HepG2 (cell line): Measurements from ENCODE around the gene HLF. TPM values are rescaled to one million over a fixed set of nuclear protein-coding genes. Genes with fewer than 3 reads are reported as not detected.
A peak's percentile ranks its signal among the peaks of the same experiment; 100 is the strongest.

Experiments used
- ATAC-seq: fragments of 200-7000 bp; cut with Tn5 transposase; 3 replicates; pipeline ENCODE4 v1.9.1; 2020; ENCODE audit warnings: mild to moderate bottlenecking, moderate library complexity
- BruUV-seq: library from RNA; stranded (reverse); fragments of 400-500 nt; replicated peaks from 2 replicates; lab custom pipeline; 2021; lab: Mats Ljungman, UMichigan
- CTCF ChIA-PET: fragments of 300-600 bp; formaldehyde crosslinking; extraction: SDS; loops from one replicate; lab custom pipeline; 2021; ENCODE audit warnings: low total read pairs, inconsistent platforms, low intra/inter-chr PET ratio; lab: Yijun Ruan, JAX
- POLR2A ChIA-PET: fragments of 350-600 bp; sonication (Branson Sonifier 250); formaldehyde crosslinking; loops from one replicate; lab custom pipeline; 2020; ENCODE audit warnings: antibody characterized with exemption, inconsistent platforms; lab: Yijun Ruan, JAX
- DNase-seq: peaks from one replicate; pipeline ENCODE4 v3.0.0-alpha.2; 2015; ENCODE audit warnings: low spot score
- FAIRE-seq: peaks from 3 replicates; lab custom pipeline; 2011; peaks lifted over from hg19 to GRCh38; lab: Jason Lieb, UNC
- H2AFZ ChIP-seq: one replicate; pipeline ENCODE4 v1.6.1; 2011; ENCODE audit warnings: low read length, inconsistent platforms
- H3K27ac ChIP-seq: fragments of 300-600 bp; 3 replicates; pipeline ENCODE4 v1.8.0; 2011; ENCODE audit warnings: mixed run types, mild to moderate bottlenecking, mixed read lengths, low read length, inconsistent platforms; ENCODE audit not compliant: insufficient read depth; ENCODE audit errors: extremely low read length
- H3K27me3 ChIP-seq, 2 experiments: fragments of 200-600 bp in 1 of 2; 2 replicates in 1 of 2; 3 replicates in 1 of 2; pipeline versions ENCODE4 v1.6.0 to v1.8.0; 2011; ENCODE audit warnings: low read length in 2 of 2, mild to moderate bottlenecking in 2 of 2, moderate library complexity in 2 of 2, inconsistent platforms in 1 of 2; ENCODE audit not compliant: insufficient read depth in 2 of 2, control insufficient read depth in 1 of 2
- H3K36me3 ChIP-seq, 2 experiments: fragments of 200-600 bp in 1 of 2; replicated peaks in 1 of 2; 2 replicates in 1 of 2; 3 replicates in 1 of 2; pipeline versions ENCODE4 v1.5.1 to v1.8.0; 2011; ENCODE audit warnings: low read length in 2 of 2, inconsistent platforms in 1 of 2; ENCODE audit not compliant: insufficient read depth in 2 of 2, control insufficient read depth in 1 of 2
- H3K4me1 ChIP-seq: 2 replicates; pipeline ENCODE4 v1.5.1; 2012; ENCODE audit warnings: low read length, inconsistent platforms; ENCODE audit not compliant: insufficient read depth
- H3K4me2 ChIP-seq: 2 replicates; pipeline ENCODE4 v1.6.0; 2011; ENCODE audit warnings: low read depth, low read length, inconsistent platforms
- H3K4me3 ChIP-seq, 3 experiments: fragments of 200-600 bp in 1 of 3; sonication (generic), shearing (Covaris generic) in 1 of 3; replicated peaks in 1 of 3; 2 replicates each; pipeline ENCODE4 v1.5.1; 2011 to 2016; ENCODE audit warnings: low read length in 3 of 3, inconsistent platforms in 2 of 3, low read depth in 2 of 3, mild to moderate bottlenecking in 2 of 3, control low read depth in 1 of 3, mixed read lengths in 1 of 3; ENCODE audit not compliant: insufficient read depth in 1 of 3
- H3K79me2 ChIP-seq: one replicate; pipeline ENCODE4 v1.6.1; 2011; ENCODE audit warnings: low read length, inconsistent platforms; ENCODE audit not compliant: insufficient read depth
- H3K9ac ChIP-seq: 2 replicates; pipeline ENCODE4 v1.6.0; 2011; ENCODE audit warnings: mild to moderate bottlenecking, low read depth, low read length, inconsistent platforms; ENCODE audit not compliant: insufficient read depth
- H3K9me3 ChIP-seq: 2 replicates; pipeline ENCODE4 v1.5.1; 2012; ENCODE audit warnings: mild to moderate bottlenecking, low read length
- H4K20me1 ChIP-seq: 2 replicates; pipeline ENCODE4 v1.6.0; 2011; ENCODE audit warnings: inconsistent platforms, mild to moderate bottlenecking, low read length, moderate library complexity; ENCODE audit not compliant: insufficient read depth
- AHR ChIP-seq: IDR thresholded peaks from 2 replicates; pipeline ENCODE4 v1.6.1; 2018; ENCODE audit warnings: missing genetic modification reagents, missing compliant biosample characterization
- BATF2 ChIP-seq: sonication (generic); formaldehyde crosslinking; IDR thresholded peaks from 2 replicates; pipeline ENCODE4 v1.8.0; 2022; ENCODE audit warnings: mild to moderate bottlenecking, missing genetic modification reagents, moderate library complexity
- FOXA3 ChIP-seq: IDR thresholded peaks from 2 replicates; pipeline ENCODE4 v1.6.1; 2016; ENCODE audit warnings: missing genetic modification reagents, missing compliant biosample characterization
- MXD4 ChIP-seq: IDR thresholded peaks from 2 replicates; pipeline ENCODE4 v1.6.1; 2016; ENCODE audit warnings: mild to moderate bottlenecking, missing biosample characterization, missing genetic modification reagents
- THRA ChIP-seq: sonication (generic); formaldehyde crosslinking; IDR thresholded peaks from 2 replicates; pipeline ENCODE4 v1.4.0; 2020; ENCODE audit warnings: missing genetic modification reagents, borderline replicate concordance
- ZFP90 ChIP-seq: sonication (generic); formaldehyde crosslinking; IDR thresholded peaks from 2 replicates; pipeline ENCODE4 v1.8.0; 2022; ENCODE audit warnings: missing genetic modification reagents, mild to moderate bottlenecking, inconsistent platforms, borderline replicate concordance
- ZNF331 ChIP-seq: sonication (generic); formaldehyde crosslinking; IDR thresholded peaks from 2 replicates; pipeline ENCODE4 v1.4.0; 2020; ENCODE audit warnings: missing genetic modification reagents
- ZNF460 ChIP-seq: sonication (generic); formaldehyde crosslinking; IDR thresholded peaks from 2 replicates; pipeline ENCODE4 v1.5.1; 2020; ENCODE audit warnings: missing genetic modification reagents, mild to moderate bottlenecking, borderline replicate concordance
- WGBS: methylation state at CpG from one replicate; pipeline ENCODE4 v1.1.6; 2017; ENCODE audit warnings: low lambda C conversion rate; 5-methylcytosine and 5-hydroxymethylcytosine counted together
- in situ Hi-C: cut with HindIII; loops from 2 replicates; pipeline ENCODE4 v1.10.0; 2017; ENCODE audit warnings: low pct_unique_long_range_greater_than_20kb; ENCODE audit not compliant: extremely low pct_ligation_motif_present
- intact Hi-C: fragments of 100-400 bp; cut with micrococcal nuclease; formaldehyde crosslinking; loops from one replicate; pipeline ENCODE4 v1.10.0; 2022; ENCODE audit not compliant: unreplicated experiment
- polyA plus RNA-seq, 8 experiments: library from polyadenylated mRNA; depleted of rRNA in 3 of 8; stranded (reverse) in 7 of 8; unstranded in 1 of 8; fragments of >200 nt; fragmentation: Illumina TruSeq in 4 of 8; extraction: Trizol in 4 of 8; gene quantifications; 2 replicates each; pipeline versions ENCODE4 v1.2.1 to v1.2.3, GENCODE V29; 2011 to 2016; ENCODE audit warnings: low read depth in 4 of 8, missing spikeins in 1 of 8, mixed read lengths in 1 of 8; ENCODE audit not compliant: insufficient read depth in 1 of 8
- total RNA-seq, 5 experiments: library from RNA; depleted of rRNA; stranded (reverse); fragments of >200 nt; fragmentation: Illumina TruSeq; extraction: Trizol; gene quantifications; 2 replicates each; pipeline ENCODE4 v1.2.3, GENCODE V29; 2016; ENCODE audit warnings: low read depth in 1 of 5

Gene HLF
- total and polyA plus RNA-seq, 2 of the 13 experiments (the other 11 are each of a cell fraction or from before 2014, with no cell fraction given): 202 to 346 TPM

- TF ChIP-seq MXD4 (CRISPR knock-in tag) (no peak), AHR (CRISPR knock-in tag) (no peak), ZNF331 (CRISPR knock-in tag) (no peak), ZNF460 (CRISPR knock-in tag) (no peak), FOXA3 (CRISPR knock-in tag) (peak; percentile 62), BATF2 (CRISPR knock-in tag) (no peak)
Measured at GRCh38 chr17:55345132-55345531, 80.4 kb downstream of the HLF start (continued).

GRCh38 chr17:55346658-55347057 lies 81.9 kb downstream of the HLF start:
- POLR2A ChIA-PET: no interaction called here

More at GRCh38 chr17:55346658-55347057, 81.9 kb downstream of the HLF start:
- Histone ChIP-seq H3K9ac (no peak overlapping the region), H3K4me2 (no peak overlapping the region), H4K20me1 (no peaks in the 10 kb centered on the region), H2AFZ (no peak overlapping the region), H3K4me1 (peaks cover 49% of the 10 kb centered on the region), H3K27ac (no peak overlapping the region), H3K79me2 (no peaks in the 10 kb centered on the region), H3K36me3 (no peaks in the 10 kb centered on the region), H3K4me3 (no peak overlapping the region), H3K27me3 (no peaks in the 10 kb centered on the region), H3K9me3 (peaks cover 7% of the 10 kb centered on the region)
- DNase-seq (no peak), ATAC-seq (no peak), FAIRE-seq (no peak)
- CTCF ChIA-PET: no interaction called here
- TF ChIP-seq ZFP90: peak; percentile 100
- TF ChIP-seq THRA (CRISPR knock-in tag): no peak
- in situ Hi-C loops (no loop called here), intact Hi-C loops (loop anchor here (5.0 kb wide), 1 partner anchor 294 kb away; no protein-coding TSS in a partner anchor)
- no TSS peak for BruUV-seq
- 82% methylated on average over 1 of the region's 1 CpG for WGBS
